VCaP (cell line): ENCODE data around the gene MYPN.

ENCODE experiments used
- H3K27ac ChIP-seq: fragments of 450-650 bp; 2 replicates; pipeline ENCODE4 v1.5.1; 2017
- CTCF ChIP-seq: fragments of 450-650 bp; conservative IDR thresholded peaks from 2 replicates; pipeline ENCODE4 v1.5.1; 2017; ENCODE audit warnings: mild to moderate bottlenecking, moderate library complexity

The MYPN gene

GRCh38 chr10:68158031-68158430 is 48.7 kb downstream of the MYPN start:
- no peak for TF ChIP-seq CTCF
- no peak overlapping the region for H3K27ac ChIP-seq

DNA sequence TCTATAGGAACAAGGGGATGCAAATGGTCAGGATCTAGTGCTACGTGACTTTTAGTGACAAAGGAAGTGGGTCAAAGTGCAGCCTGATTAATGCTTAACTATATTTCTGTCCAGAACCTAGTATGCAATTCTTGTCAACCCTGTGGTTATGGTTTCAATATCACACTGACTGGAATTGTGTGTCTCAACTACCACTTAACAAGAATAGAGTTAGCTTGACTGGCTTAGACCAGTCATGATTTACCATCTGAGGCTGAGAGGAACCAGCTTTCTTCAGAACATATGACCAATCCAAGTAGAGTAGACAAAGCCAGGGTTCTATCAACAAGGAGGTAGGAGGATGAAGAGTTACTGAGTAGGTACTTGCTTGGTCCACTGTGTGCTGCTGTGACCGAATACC is 54.4 kb downstream of the MYPN start:
- TF ChIP-seq CTCF = no peak
- no peak overlapping the region for H3K27ac ChIP-seq

- no peak for TF ChIP-seq CTCF
- H3K27ac ChIP-seq = no peak overlapping the region
Measured at GRCh38 chr10:68165643-68166042, 56.4 kb downstream of the MYPN start.

GRCh38 chr10:68166871-68167585 is 57.7 kb downstream of the MYPN start:
- TF ChIP-seq CTCF = no peak
- no peak overlapping the region for H3K27ac ChIP-seq

DNA sequence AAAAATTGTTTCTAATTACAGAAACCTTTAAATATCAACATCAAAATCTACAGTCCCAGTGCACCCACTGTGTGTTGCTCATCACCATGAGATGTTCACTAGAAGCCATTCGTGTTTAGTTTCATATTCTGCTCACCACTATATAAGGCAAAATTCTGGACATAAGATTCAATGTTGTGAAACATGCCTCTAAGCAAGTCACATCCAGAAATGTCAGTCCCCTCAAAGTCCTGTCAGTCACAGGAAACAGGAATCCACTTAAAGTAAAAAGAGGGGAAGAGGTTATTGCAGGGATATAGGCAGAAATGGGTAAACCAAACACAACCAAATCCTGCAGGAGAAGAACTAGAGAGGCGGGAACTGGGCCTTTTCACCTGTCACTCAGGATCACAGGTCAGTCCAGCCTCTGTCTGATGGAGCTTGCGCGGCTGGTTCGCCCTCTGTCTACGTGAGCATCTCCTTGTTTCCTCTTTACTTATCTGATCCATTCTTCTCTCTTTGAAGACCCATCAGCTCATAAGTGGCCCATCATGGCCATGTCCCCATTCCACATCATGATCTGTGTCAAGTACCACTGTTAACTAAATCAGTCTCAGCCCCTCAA is 58.4 kb downstream of the MYPN start:
- H3K27ac ChIP-seq = no peak overlapping the region
- TF ChIP-seq CTCF = no peak

- H3K27ac ChIP-seq = no peak overlapping the region
- no peak for TF ChIP-seq CTCF
Measured at GRCh38 chr10:68171539-68172080, 62.3 kb downstream of the MYPN start.

DNA sequence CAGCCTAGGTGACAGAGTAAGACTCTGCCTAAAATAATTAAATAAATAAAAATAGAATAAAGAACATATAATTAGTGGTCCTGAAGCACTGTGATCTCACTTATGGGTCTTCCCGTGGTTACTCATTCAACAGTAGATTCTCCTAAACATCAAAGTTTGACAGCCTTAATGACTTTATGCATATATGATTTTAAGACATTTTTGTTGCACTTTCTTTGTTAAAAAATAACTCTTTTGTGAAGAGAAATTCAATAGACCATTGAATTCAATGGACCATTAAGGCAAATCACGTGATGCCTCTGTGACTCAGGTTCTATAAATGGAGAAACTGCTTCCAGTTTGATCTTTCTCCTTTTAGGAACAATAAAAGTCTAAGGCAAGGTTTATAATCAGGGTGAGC is 63.0 kb downstream of the MYPN start:
- TF ChIP-seq CTCF = no peak
- no peak overlapping the region for H3K27ac ChIP-seq
